Panc1 (cell line): ENCODE data around the gene GFY. TPM values are rescaled to one million over a fixed set of nuclear protein-coding genes. Genes with fewer than 3 reads are reported as not detected.
"Not testable (repeated sequence)": the region's sequence is repeated elsewhere in the genome, so short reads cannot be mapped to it uniquely, and the experiment has no call there.

ENCODE experiments used
- ATAC-seq: fragments of 200-7000 bp; cut with Tn5 transposase; 2 replicates; pipeline ENCODE4 v1.9.1; 2020; ENCODE audit warnings: mild to moderate bottlenecking, moderate library complexity
- BruUV-seq: library from RNA; stranded (reverse); fragments of 400-500 nt; replicated peaks from 2 replicates; lab custom pipeline; 2021; lab: Mats Ljungman, UMichigan
- CTCF ChIA-PET: fragments of 300-600 bp; sonication (Branson Sonifier 250); formaldehyde crosslinking; loops from one replicate; lab custom pipeline; 2022; ENCODE audit warnings: antibody characterized with exemption; lab: Charles Lee
- POLR2A ChIA-PET: fragments of 300-600 bp; sonication (Branson Sonifier 250); formaldehyde crosslinking; loops from one replicate; lab custom pipeline; 2022; ENCODE audit warnings: antibody characterized with exemption; lab: Charles Lee
- DNase-seq: peaks from one replicate; pipeline ENCODE4 v3.0.0-alpha.2; 2010; ENCODE audit warnings: low read depth, low spot score
- H3K27ac ChIP-seq: 2 replicates; pipeline ENCODE4 v1.5.1; 2011; ENCODE audit warnings: mild to moderate bottlenecking, low read length, inconsistent platforms
- H3K27me3 ChIP-seq: fragments of 200-500 bp; sonication (Bioruptor generic); 2 replicates; pipeline ENCODE4 v1.6.0; 2014; ENCODE audit warnings: low read length, inconsistent platforms; ENCODE audit not compliant: control insufficient read depth, insufficient read depth
- H3K36me3 ChIP-seq: fragments of 200-500 bp; sonication (Bioruptor generic); 2 replicates; pipeline ENCODE4 v1.5.1; 2014; ENCODE audit warnings: inconsistent platforms, mild to moderate bottlenecking, low read length, moderate library complexity; ENCODE audit not compliant: control insufficient read depth, insufficient read depth
- H3K4me1 ChIP-seq: 2 replicates; pipeline ENCODE4 v1.5.1; 2011; ENCODE audit warnings: inconsistent platforms, mild to moderate bottlenecking, low read length, moderate library complexity; ENCODE audit not compliant: control insufficient read depth, insufficient read depth
- H3K4me3 ChIP-seq, 2 experiments: 2 replicates each; pipeline ENCODE4 v1.5.1; 2011 to 2012; ENCODE audit warnings: low read depth in 2 of 2, low read length in 2 of 2, mild to moderate bottlenecking in 2 of 2, inconsistent platforms in 1 of 2, moderate library complexity in 1 of 2
- H3K9me3 ChIP-seq: fragments of 200-500 bp; sonication (Bioruptor generic); 2 replicates; pipeline ENCODE4 v1.5.1; 2014; ENCODE audit warnings: low read depth, mild to moderate bottlenecking, inconsistent platforms, low read length, moderate library complexity; ENCODE audit not compliant: control insufficient read depth, insufficient read depth
- POLR2AphosphoS5 ChIP-seq: IDR thresholded peaks from 2 replicates; pipeline ENCODE4 v1.6.1; 2012; ENCODE audit warnings: mild to moderate bottlenecking, low read depth, low read length, moderate library complexity
- REST ChIP-seq, 2 experiments: IDR thresholded peaks; 2 replicates each; pipeline ENCODE4 v1.6.1; 2011 to 2012; ENCODE audit warnings: low read depth in 2 of 2, control low read depth in 1 of 2, low read length in 1 of 2, mild to moderate bottlenecking in 1 of 2, moderate library complexity in 1 of 2; ENCODE audit not compliant: insufficient read depth in 1 of 2
- SIN3A ChIP-seq: IDR thresholded peaks from 2 replicates; pipeline ENCODE4 v1.6.1; 2012; ENCODE audit warnings: low read depth, mild to moderate bottlenecking, low read length, moderate library complexity, borderline replicate concordance; ENCODE audit not compliant: insufficient read depth
- TCF7L2 ChIP-seq: IDR thresholded peaks from 2 replicates; pipeline ENCODE4 v1.6.1; 2011; ENCODE audit warnings: mild to moderate bottlenecking, low read depth, low read length, inconsistent platforms
- in situ Hi-C: cut with HindIII; loops from 2 replicates; pipeline ENCODE4 v1.10.0; 2016; ENCODE audit warnings: low sequenced_read_pairs, low pct_unique_long_range_greater_than_20kb
- intact Hi-C: fragments of 100-400 bp; cut with micrococcal nuclease; formaldehyde crosslinking; loops from one replicate; pipeline ENCODE4 v1.10.0; 2022; ENCODE audit not compliant: unreplicated experiment
- total RNA-seq: library from RNA; stranded (reverse); gene quantifications from one replicate; pipeline ENCODE4 v1.2.1, GENCODE V29; 2021; ENCODE audit not compliant: unreplicated experiment
- TF ChIP-seq, protein P1 (sequence below): fragments of 450-650 bp; IDR thresholded peaks from 2 replicates; pipeline ENCODE4 v1.5.1; 2017; ENCODE audit warnings: mild to moderate bottlenecking

GFY gene
- total RNA-seq, 1 experiment from 2014 or later, result not detected

- POLR2A ChIA-PET, result interaction anchor here (0.7 kb wide), 1 partner anchor 131 kb away, joined by 3 read pairs; no protein-coding TSS in a partner anchor
- H3K36me3 ChIP-seq, result no peaks in the 10 kb centered on the region
- CTCF ChIA-PET, result no interaction called here
- no peaks in the 10 kb centered on the region; the same call in 1 of the 2 replicates for H3K4me1 ChIP-seq
- no peak overlapping the region for H3K4me3 ChIP-seq
- no peaks in the 10 kb centered on the region for H3K27me3 ChIP-seq
- intact Hi-C loops, result no loop called here
- TF ChIP-seq SIN3A (no peak), REST (IDR thresholded peaks at IDR 0.05; ENCODE audit: insufficient read depth in 1 of 2, low read depth in 2 of 2, low read length in 1 of 2) (no peak), POLR2AphosphoS5 (no peak), TCF7L2 (no peak)
- TF ChIP-seq, protein P1, sequence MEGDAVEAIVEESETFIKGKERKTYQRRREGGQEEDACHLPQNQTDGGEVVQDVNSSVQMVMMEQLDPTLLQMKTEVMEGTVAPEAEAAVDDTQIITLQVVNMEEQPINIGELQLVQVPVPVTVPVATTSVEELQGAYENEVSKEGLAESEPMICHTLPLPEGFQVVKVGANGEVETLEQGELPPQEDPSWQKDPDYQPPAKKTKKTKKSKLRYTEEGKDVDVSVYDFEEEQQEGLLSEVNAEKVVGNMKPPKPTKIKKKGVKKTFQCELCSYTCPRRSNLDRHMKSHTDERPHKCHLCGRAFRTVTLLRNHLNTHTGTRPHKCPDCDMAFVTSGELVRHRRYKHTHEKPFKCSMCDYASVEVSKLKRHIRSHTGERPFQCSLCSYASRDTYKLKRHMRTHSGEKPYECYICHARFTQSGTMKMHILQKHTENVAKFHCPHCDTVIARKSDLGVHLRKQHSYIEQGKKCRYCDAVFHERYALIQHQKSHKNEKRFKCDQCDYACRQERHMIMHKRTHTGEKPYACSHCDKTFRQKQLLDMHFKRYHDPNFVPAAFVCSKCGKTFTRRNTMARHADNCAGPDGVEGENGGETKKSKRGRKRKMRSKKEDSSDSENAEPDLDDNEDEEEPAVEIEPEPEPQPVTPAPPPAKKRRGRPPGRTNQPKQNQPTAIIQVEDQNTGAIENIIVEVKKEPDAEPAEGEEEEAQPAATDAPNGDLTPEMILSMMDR, result no peak
- H3K9me3 ChIP-seq, result no peaks in the 10 kb centered on the region
- ATAC-seq (no peak), DNase-seq (no peak)
- BruUV-seq, result no TSS peak
- H3K27ac ChIP-seq, result no peak overlapping the region
- in situ Hi-C loops, result no loop called here
Measured at GRCh38 chr19:49458567-49458903, 33.3 kb downstream of the GFY start.

GRCh38 chr19:49459388-49459787 is 34.2 kb downstream of the GFY start:
- Histone ChIP-seq H3K36me3 (no peaks in the 10 kb centered on the region), H3K9me3 (no peaks in the 10 kb centered on the region), H3K4me1 (no peaks in the 10 kb centered on the region; the same call in 1 of the 2 replicates), H3K27me3 (no peaks in the 10 kb centered on the region), H3K4me3 (no peak overlapping the region), H3K27ac (no peak overlapping the region)
- DNase-seq, result no peak
- no peak for ATAC-seq
- intact Hi-C loops (no loop called here), in situ Hi-C loops (no loop called here)
- CTCF ChIA-PET, result no interaction called here
- no peak for TF ChIP-seq REST (IDR thresholded peaks at IDR 0.05; ENCODE audit: insufficient read depth in 1 of 2, low read depth in 2 of 2, low read length in 1 of 2)
- TF ChIP-seq TCF7L2, result no peak
- TF ChIP-seq POLR2AphosphoS5, result no peak
- no peak for TF ChIP-seq SIN3A
- TF ChIP-seq, protein P1, result no peak
- no TSS peak for BruUV-seq
- POLR2A ChIA-PET, result no interaction called here

GRCh38 chr19:49461130-49461529 is 35.9 kb downstream of the GFY start:
- H3K9me3 ChIP-seq, POLR2A ChIA-PET, H3K4me1 ChIP-seq, H3K4me3 ChIP-seq, H3K27ac ChIP-seq, H3K27me3 ChIP-seq, BruUV-seq, DNase-seq, ATAC-seq, in situ Hi-C loops, H3K36me3 ChIP-seq, CTCF ChIA-PET, intact Hi-C loops: not testable (repeated sequence)
